GM23338 (cell line): ENCODE results near the gene NUP153. TPM values are rescaled to one million over a fixed set of nuclear protein-coding genes. Genes with fewer than 3 reads are reported as not detected.

Source experiments
- ATAC-seq: fragments of 200-7000 bp; cut with Tn5 transposase; 3 replicates; pipeline ENCODE4 v1.9.1; 2020
- DNase-seq: peaks from one replicate; pipeline ENCODE4 v3.0.0-alpha.2; 2015; ENCODE audit warnings: low spot score
- H2AFZ ChIP-seq: fragments of 200-600 bp; sonication (generic); 2 replicates; pipeline ENCODE4 v1.8.0; 2016; ENCODE audit warnings: antibody characterized with exemption, mild to moderate bottlenecking, moderate library complexity
- H3F3A ChIP-seq: fragments of 200-600 bp; sonication (generic); replicated peaks from 2 replicates; pipeline ENCODE4 v1.8.0; 2017; ENCODE audit warnings: antibody characterized with exemption, mixed run types, low read depth
- H3K27ac ChIP-seq: fragments of 200-600 bp; sonication (generic); 2 replicates; pipeline ENCODE4 v1.6.1; 2016; ENCODE audit warnings: low read depth
- H3K27me3 ChIP-seq: fragments of 200-600 bp; sonication (generic); 2 replicates; pipeline ENCODE4 v1.8.0; 2016; ENCODE audit warnings: mild to moderate bottlenecking, mixed run types, moderate library complexity; ENCODE audit not compliant: insufficient read depth
- H3K36me3 ChIP-seq: fragments of 200-600 bp; sonication (generic); 2 replicates; pipeline ENCODE4 v1.8.0; 2016; ENCODE audit warnings: mild to moderate bottlenecking; ENCODE audit not compliant: insufficient read depth
- H3K4me1 ChIP-seq: fragments of 200-600 bp; sonication (generic); 2 replicates; pipeline ENCODE4 v1.8.0; 2016; ENCODE audit warnings: mild to moderate bottlenecking, moderate library complexity; ENCODE audit not compliant: insufficient read depth
- H3K4me2 ChIP-seq: fragments of 200-600 bp; sonication (generic); 2 replicates; pipeline ENCODE4 v1.7.1; 2017; ENCODE audit warnings: mixed run types
- H3K4me3 ChIP-seq: fragments of 200-600 bp; sonication (generic); 2 replicates; pipeline ENCODE4 v1.6.1; 2016; ENCODE audit warnings: mixed run types
- H3K79me2 ChIP-seq: fragments of 200-600 bp; sonication (generic); replicated peaks from 2 replicates; pipeline ENCODE4 v1.8.0; 2017; ENCODE audit warnings: mild to moderate bottlenecking; ENCODE audit not compliant: insufficient read depth
- H3K9me2 ChIP-seq: fragments of 200-600 bp; sonication (generic); 2 replicates; pipeline ENCODE4 v1.8.0; 2017; ENCODE audit not compliant: insufficient read depth
- H4K20me1 ChIP-seq: fragments of 200-600 bp; sonication (generic); replicated peaks from 2 replicates; pipeline ENCODE4 v1.8.0; 2017; ENCODE audit warnings: mild to moderate bottlenecking; ENCODE audit not compliant: insufficient read depth
- H3K27ac Mint-ChIP-seq: 2 replicates; pipeline ENCODE4 v1.8.0; 2020; ENCODE audit warnings: inconsistent platforms, mild to moderate bottlenecking, moderate library complexity, mixed read lengths
- H3K27me3 Mint-ChIP-seq: 3 replicates; pipeline ENCODE4 v1.8.0; 2022; ENCODE audit warnings: low read depth, mild to moderate bottlenecking, moderate library complexity, mixed read lengths, inconsistent platforms; ENCODE audit not compliant: insufficient read depth, poor library complexity
- H3K36me3 Mint-ChIP-seq: 3 replicates; pipeline ENCODE4 v1.8.0; 2021; ENCODE audit warnings: low read depth, mild to moderate bottlenecking, inconsistent platforms, moderate library complexity, mixed read lengths
- H3K4me1 Mint-ChIP-seq: 3 replicates; pipeline ENCODE4 v1.8.0; 2020; ENCODE audit warnings: mild to moderate bottlenecking, inconsistent platforms, mixed read lengths
- H3K4me3 Mint-ChIP-seq: 3 replicates; pipeline ENCODE4 v1.8.0; 2021; ENCODE audit warnings: moderate library complexity, mild to moderate bottlenecking, inconsistent platforms, mixed read lengths
- H3K9me3 Mint-ChIP-seq: 3 replicates; pipeline ENCODE4 v1.8.0; 2020; ENCODE audit warnings: moderate library complexity, mild to moderate bottlenecking, inconsistent platforms, mixed read lengths
- CREB1 ChIP-seq: fragments of 250-450 bp; sonication (Bioruptor Pico); IDR thresholded peaks from 2 replicates; pipeline ENCODE4 v1.5.0; 2020; ENCODE audit warnings: low read depth, mild to moderate bottlenecking, moderate library complexity
- EZH2 ChIP-seq: fragments of 200-600 bp; sonication (generic); IDR thresholded peaks from one replicate; pipeline ENCODE4 v1.8.0; 2017; ENCODE audit warnings: antibody characterized with exemption, mild to moderate bottlenecking, low read depth; ENCODE audit not compliant: unreplicated experiment
- EZH2phosphoT487 ChIP-seq: fragments of 200-600 bp; sonication (generic); IDR thresholded peaks from one replicate; pipeline ENCODE4 v1.8.1; 2018; ENCODE audit warnings: antibody characterized with exemption; ENCODE audit not compliant: unreplicated experiment
- JUNB ChIP-seq: IDR thresholded peaks from one replicate; pipeline ENCODE4 v1.6.1; 2016; ENCODE audit warnings: antibody characterized with exemption; ENCODE audit not compliant: unreplicated experiment
- NANOG ChIP-seq: IDR thresholded peaks from 2 replicates; pipeline ENCODE4 v1.6.1; 2016; ENCODE audit warnings: antibody characterized with exemption, borderline replicate concordance
- POLR2AphosphoS5 ChIP-seq: IDR thresholded peaks from 2 replicates; pipeline ENCODE4 v1.6.1; 2016; ENCODE audit warnings: antibody characterized with exemption, low read depth
- STAT1 ChIP-seq: IDR thresholded peaks from one replicate; pipeline ENCODE4 v1.6.1; 2016; ENCODE audit warnings: antibody characterized with exemption; ENCODE audit not compliant: unreplicated experiment
- ZNF114 ChIP-seq: fragments of 250-450 bp; sonication (Bioruptor Pico); IDR thresholded peaks from 2 replicates; pipeline ENCODE4 v1.5.0; 2020; ENCODE audit warnings: mild to moderate bottlenecking, moderate library complexity
- ZNF331 ChIP-seq: fragments of 250-450 bp; sonication (Bioruptor Pico); IDR thresholded peaks from 2 replicates; pipeline ENCODE4 v1.5.0; 2020; ENCODE audit warnings: low read depth, mild to moderate bottlenecking, moderate library complexity
- polyA plus RNA-seq: library from polyadenylated mRNA; unstranded; fragments of >200 nt; fragmentation: Nextera tagmentation; extraction: Ambion mirVana; gene quantifications from 2 replicates; pipeline ENCODE4 v1.2.1, GENCODE V29; 2016
- total RNA-seq: library from RNA; depleted of rRNA; stranded (reverse); fragments of >200 nt; shearing (Covaris generic); gene quantifications from 2 replicates; pipeline ENCODE4 v1.2.3, GENCODE V29; 2014
- TF ChIP-seq, protein P1 (sequence below): IDR thresholded peaks from 2 replicates; pipeline ENCODE4 v1.6.1; 2016; ENCODE audit warnings: antibody characterized with exemption
- TF ChIP-seq, protein P2 (sequence below): IDR thresholded peaks from one replicate; pipeline ENCODE4 v1.6.1; 2018; ENCODE audit warnings: antibody characterized with exemption; ENCODE audit not compliant: unreplicated experiment
- TF ChIP-seq, protein P3 (sequence below): fragments of 250-450 bp; sonication (Bioruptor Pico); IDR thresholded peaks from 2 replicates; pipeline ENCODE4 v1.5.0; 2020; ENCODE audit warnings: mild to moderate bottlenecking, moderate library complexity
- TF ChIP-seq, protein P4 (sequence below), 2 experiments: fragments of 200-600 bp in 1 of 2; sonication (generic) in 1 of 2; conservative IDR thresholded peaks; 2 replicates each; pipeline versions ENCODE4 v1.5.1 to v1.6.1; 2016 to 2017; ENCODE audit warnings: antibody characterized with exemption in 2 of 2, low read depth in 2 of 2, mild to moderate bottlenecking in 2 of 2, moderate library complexity in 1 of 2

Gene NUP153
- total and polyA plus RNA-seq, 2 experiments from 2014 or later, result 23.8 to 88.4 TPM

DNA sequence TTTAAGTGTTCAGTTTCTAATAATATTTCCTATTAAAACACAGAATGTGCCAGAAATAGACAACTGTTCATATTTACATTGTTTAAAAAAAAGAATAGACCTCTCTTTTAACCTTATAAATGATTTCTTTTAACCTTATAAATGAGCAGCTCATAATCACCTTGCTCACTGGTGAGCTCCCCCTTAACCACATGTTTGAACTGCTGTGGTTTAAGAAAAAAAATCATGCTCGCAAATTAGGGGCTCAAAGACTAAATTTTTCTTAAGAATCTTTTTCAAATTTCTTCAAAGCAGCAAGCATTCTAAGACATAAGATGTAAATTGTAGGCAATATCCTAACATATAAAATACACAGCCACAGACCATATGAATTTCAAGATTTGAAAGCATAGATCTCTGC, 73.8 kb downstream of the NUP153 start:
- ATAC-seq (no peak), DNase-seq (no peak)
- peaks cover 65% of the 10 kb centered on the region for H3K36me3 ChIP-seq
- H3K4me3 ChIP-seq, result no peak overlapping the region
- peaks cover 76% of the 10 kb centered on the region for H3K79me2 ChIP-seq
- Mint-ChIP-seq H3K9me3 (no peaks in the 10 kb centered on the region), H3K27ac (no peak overlapping the region), H3K27me3 (peaks cover 3% of the 10 kb centered on the region), H3K36me3 (peaks cover 86% of the 10 kb centered on the region), H3K4me3 (no peak overlapping the region), H3K4me1 (no peaks in the 10 kb centered on the region; the same call in 2 of the 3 replicates)
- H3K9me2 ChIP-seq, result no peaks in the 10 kb centered on the region
- peak overlapping the region; percentile 33; the same call in 1 of the 2 replicates for H3K27ac ChIP-seq
- H3F3A ChIP-seq, result no peaks in the 10 kb centered on the region; the same call in 1 of the 2 replicates
- H2AFZ ChIP-seq, result no peak overlapping the region
- H4K20me1 ChIP-seq, result peaks cover 28% of the 10 kb centered on the region
- TF ChIP-seq CREB1 (CRISPR knock-in tag), result no peak
- no peak for TF ChIP-seq JUNB
- TF ChIP-seq ZNF114, result no peak
- TF ChIP-seq, protein P1, sequence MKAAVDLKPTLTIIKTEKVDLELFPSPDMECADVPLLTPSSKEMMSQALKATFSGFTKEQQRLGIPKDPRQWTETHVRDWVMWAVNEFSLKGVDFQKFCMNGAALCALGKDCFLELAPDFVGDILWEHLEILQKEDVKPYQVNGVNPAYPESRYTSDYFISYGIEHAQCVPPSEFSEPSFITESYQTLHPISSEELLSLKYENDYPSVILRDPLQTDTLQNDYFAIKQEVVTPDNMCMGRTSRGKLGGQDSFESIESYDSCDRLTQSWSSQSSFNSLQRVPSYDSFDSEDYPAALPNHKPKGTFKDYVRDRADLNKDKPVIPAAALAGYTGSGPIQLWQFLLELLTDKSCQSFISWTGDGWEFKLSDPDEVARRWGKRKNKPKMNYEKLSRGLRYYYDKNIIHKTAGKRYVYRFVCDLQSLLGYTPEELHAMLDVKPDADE, result no peak
- TF ChIP-seq STAT1, result no peak
- TF ChIP-seq ZNF331 (CRISPR knock-in tag), result no peak
- TF ChIP-seq, protein P2, sequence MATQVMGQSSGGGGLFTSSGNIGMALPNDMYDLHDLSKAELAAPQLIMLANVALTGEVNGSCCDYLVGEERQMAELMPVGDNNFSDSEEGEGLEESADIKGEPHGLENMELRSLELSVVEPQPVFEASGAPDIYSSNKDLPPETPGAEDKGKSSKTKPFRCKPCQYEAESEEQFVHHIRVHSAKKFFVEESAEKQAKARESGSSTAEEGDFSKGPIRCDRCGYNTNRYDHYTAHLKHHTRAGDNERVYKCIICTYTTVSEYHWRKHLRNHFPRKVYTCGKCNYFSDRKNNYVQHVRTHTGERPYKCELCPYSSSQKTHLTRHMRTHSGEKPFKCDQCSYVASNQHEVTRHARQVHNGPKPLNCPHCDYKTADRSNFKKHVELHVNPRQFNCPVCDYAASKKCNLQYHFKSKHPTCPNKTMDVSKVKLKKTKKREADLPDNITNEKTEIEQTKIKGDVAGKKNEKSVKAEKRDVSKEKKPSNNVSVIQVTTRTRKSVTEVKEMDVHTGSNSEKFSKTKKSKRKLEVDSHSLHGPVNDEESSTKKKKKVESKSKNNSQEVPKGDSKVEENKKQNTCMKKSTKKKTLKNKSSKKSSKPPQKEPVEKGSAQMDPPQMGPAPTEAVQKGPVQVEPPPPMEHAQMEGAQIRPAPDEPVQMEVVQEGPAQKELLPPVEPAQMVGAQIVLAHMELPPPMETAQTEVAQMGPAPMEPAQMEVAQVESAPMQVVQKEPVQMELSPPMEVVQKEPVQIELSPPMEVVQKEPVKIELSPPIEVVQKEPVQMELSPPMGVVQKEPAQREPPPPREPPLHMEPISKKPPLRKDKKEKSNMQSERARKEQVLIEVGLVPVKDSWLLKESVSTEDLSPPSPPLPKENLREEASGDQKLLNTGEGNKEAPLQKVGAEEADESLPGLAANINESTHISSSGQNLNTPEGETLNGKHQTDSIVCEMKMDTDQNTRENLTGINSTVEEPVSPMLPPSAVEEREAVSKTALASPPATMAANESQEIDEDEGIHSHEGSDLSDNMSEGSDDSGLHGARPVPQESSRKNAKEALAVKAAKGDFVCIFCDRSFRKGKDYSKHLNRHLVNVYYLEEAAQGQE, result no peak
- TF ChIP-seq POLR2AphosphoS5, result no peak
- no peak for TF ChIP-seq EZH2phosphoT487
- TF ChIP-seq, protein P3, sequence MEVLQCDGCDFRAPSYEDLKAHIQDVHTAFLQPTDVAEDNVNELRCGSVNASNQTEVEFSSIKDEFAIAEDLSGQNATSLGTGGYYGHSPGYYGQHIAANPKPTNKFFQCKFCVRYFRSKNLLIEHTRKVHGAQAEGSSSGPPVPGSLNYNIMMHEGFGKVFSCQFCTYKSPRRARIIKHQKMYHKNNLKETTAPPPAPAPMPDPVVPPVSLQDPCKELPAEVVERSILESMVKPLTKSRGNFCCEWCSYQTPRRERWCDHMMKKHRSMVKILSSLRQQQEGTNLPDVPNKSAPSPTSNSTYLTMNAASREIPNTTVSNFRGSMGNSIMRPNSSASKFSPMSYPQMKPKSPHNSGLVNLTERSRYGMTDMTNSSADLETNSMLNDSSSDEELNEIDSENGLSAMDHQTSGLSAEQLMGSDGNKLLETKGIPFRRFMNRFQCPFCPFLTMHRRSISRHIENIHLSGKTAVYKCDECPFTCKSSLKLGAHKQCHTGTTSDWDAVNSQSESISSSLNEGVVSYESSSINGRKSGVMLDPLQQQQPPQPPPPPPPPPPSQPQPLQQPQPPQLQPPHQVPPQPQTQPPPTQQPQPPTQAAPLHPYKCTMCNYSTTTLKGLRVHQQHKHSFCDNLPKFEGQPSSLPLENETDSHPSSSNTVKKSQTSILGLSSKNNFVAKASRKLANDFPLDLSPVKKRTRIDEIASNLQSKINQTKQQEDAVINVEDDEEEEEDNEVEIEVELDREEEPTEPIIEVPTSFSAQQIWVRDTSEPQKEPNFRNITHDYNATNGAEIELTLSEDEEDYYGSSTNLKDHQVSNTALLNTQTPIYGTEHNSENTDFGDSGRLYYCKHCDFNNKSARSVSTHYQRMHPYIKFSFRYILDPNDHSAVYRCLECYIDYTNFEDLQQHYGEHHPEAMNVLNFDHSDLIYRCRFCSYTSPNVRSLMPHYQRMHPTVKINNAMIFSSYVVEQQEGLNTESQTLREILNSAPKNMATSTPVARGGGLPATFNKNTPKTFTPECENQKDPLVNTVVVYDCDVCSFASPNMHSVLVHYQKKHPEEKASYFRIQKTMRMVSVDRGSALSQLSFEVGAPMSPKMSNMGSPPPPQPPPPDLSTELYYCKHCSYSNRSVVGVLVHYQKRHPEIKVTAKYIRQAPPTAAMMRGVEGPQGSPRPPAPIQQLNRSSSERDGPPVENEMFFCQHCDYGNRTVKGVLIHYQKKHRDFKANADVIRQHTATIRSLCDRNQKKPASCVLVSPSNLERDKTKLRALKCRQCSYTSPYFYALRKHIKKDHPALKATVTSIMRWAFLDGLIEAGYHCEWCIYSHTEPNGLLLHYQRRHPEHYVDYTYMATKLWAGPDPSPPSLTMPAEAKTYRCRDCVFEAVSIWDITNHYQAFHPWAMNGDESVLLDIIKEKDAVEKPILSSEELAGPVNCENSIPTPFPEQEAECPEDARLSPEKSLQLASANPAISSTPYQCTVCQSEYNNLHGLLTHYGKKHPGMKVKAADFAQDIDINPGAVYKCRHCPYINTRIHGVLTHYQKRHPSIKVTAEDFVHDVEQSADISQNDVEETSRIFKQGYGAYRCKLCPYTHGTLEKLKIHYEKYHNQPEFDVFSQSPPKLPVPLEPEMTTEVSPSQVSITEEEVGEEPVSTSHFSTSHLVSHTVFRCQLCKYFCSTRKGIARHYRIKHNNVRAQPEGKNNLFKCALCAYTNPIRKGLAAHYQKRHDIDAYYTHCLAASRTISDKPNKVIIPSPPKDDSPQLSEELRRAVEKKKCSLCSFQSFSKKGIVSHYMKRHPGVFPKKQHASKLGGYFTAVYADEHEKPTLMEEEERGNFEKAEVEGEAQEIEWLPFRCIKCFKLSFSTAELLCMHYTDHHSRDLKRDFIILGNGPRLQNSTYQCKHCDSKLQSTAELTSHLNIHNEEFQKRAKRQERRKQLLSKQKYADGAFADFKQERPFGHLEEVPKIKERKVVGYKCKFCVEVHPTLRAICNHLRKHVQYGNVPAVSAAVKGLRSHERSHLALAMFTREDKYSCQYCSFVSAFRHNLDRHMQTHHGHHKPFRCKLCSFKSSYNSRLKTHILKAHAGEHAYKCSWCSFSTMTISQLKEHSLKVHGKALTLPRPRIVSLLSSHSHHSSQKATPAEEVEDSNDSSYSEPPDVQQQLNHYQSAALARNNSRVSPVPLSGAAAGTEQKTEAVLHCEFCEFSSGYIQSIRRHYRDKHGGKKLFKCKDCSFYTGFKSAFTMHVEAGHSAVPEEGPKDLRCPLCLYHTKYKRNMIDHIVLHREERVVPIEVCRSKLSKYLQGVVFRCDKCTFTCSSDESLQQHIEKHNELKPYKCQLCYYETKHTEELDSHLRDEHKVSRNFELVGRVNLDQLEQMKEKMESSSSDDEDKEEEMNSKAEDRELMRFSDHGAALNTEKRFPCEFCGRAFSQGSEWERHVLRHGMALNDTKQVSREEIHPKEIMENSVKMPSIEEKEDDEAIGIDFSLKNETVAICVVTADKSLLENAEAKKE (CRISPR knock-in tag), result no peak
- TF ChIP-seq NANOG, result no peak
- TF ChIP-seq, protein P4, sequence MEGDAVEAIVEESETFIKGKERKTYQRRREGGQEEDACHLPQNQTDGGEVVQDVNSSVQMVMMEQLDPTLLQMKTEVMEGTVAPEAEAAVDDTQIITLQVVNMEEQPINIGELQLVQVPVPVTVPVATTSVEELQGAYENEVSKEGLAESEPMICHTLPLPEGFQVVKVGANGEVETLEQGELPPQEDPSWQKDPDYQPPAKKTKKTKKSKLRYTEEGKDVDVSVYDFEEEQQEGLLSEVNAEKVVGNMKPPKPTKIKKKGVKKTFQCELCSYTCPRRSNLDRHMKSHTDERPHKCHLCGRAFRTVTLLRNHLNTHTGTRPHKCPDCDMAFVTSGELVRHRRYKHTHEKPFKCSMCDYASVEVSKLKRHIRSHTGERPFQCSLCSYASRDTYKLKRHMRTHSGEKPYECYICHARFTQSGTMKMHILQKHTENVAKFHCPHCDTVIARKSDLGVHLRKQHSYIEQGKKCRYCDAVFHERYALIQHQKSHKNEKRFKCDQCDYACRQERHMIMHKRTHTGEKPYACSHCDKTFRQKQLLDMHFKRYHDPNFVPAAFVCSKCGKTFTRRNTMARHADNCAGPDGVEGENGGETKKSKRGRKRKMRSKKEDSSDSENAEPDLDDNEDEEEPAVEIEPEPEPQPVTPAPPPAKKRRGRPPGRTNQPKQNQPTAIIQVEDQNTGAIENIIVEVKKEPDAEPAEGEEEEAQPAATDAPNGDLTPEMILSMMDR (conservative IDR thresholded peaks at IDR 0.05; ENCODE audit: low read depth in 2 of 2), result no peak
- TF ChIP-seq EZH2, result no peak
- H3K4me1 ChIP-seq, result no peaks in the 10 kb centered on the region
- no peak overlapping the region for H3K4me2 ChIP-seq
- no peaks in the 10 kb centered on the region for H3K27me3 ChIP-seq
